Measurements from ENCODE around the gene TMEM130.

TMEM130 gene

DNA sequence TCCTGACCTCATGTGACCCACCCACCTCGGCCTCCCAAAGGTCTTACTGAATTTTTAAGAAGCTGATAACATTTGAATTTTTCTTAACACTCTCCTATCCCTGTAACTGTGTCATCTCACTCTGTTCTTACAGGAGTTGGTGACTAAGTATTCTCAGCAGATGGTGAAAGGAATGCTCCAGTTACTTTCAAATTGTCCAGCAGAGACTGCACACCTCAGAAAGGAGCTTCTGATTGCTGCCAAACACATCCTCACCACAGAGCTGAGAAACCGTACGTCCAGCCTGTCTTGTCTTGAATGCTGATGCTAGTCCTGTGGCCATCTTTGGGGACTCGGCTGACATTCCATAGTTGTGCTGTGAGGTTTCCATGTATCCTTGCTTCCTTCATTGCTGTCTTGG lies 33.4 kb upstream of the TMEM130 start:
- no peak for TF ChIP-seq CEBPB (IDR thresholded peaks at IDR 0.05)
- TF ChIP-seq EGR1 (IDR thresholded peaks at IDR 0.05): no peak
- TF ChIP-seq CREB1 (IDR thresholded peaks at IDR 0.05; ENCODE audit: low read depth): no peak
- no peak for TF ChIP-seq NFIC (IDR thresholded peaks at IDR 0.05)
- no peak for TF ChIP-seq RAD21 (IDR thresholded peaks at IDR 0.05; ENCODE audit: low read depth)
- TF ChIP-seq, protein P1, sequence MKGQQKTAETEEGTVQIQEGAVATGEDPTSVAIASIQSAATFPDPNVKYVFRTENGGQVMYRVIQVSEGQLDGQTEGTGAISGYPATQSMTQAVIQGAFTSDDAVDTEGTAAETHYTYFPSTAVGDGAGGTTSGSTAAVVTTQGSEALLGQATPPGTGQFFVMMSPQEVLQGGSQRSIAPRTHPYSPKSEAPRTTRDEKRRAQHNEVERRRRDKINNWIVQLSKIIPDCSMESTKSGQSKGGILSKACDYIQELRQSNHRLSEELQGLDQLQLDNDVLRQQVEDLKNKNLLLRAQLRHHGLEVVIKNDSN (IDR thresholded peaks at IDR 0.05): no peak
- TF ChIP-seq YY1 (IDR thresholded peaks at IDR 0.05; ENCODE audit: low read depth): no peak
- TF ChIP-seq TCF12 (IDR thresholded peaks at IDR 0.05; ENCODE audit: low read depth): no peak
- no peak for TF ChIP-seq EP300 (IDR thresholded peaks at IDR 0.05; ENCODE audit: borderline replicate concordance)

DNA sequence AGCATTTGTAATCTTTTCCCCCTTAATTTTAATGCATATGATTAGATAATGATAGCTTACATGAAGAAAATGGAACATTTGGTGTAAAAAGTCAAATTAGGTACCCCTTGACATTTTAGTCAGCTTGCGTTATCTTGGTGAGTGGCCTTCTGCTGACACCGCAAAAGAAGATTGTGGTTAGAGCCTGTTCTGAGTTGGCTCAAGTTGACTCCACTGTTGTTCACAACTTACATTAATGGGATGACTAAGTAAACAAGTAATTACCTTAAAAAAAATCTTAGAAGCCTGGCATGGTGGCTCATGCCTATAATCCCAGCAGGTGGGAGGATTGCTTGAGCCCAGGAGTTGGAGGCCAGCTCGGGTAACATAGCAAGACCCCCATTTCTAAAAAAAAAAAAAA lies 32.7 kb upstream of the TMEM130 start:
- TF ChIP-seq NFIC (IDR thresholded peaks at IDR 0.05) (no peak), ZBTB7A (IDR thresholded peaks at IDR 0.05; ENCODE audit: low read depth) (no peak)

DNA sequence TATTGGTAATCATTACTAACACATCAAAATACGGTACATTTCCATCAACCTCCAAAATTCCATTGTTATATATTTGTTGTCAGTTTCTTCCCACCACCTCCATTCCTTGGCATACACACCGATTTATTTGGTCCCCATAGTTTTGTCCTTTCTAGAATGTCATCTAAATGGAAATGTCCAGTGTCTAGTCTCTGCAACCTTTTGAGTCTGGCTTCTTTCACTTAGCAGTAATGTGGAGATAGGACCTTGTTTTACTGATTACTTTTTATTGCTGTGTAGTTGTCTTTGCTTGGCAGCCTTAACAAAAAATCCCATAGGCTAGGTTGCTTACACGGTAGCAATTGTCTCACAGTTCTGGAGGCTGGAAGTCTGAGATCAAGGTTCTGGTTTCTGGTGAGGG lies 31.0 kb upstream of the TMEM130 start:
- TF ChIP-seq, protein P1 (IDR thresholded peaks at IDR 0.05): no peak
- TF ChIP-seq RAD21 (IDR thresholded peaks at IDR 0.05; ENCODE audit: low read depth) (no peak), EGR1 (IDR thresholded peaks at IDR 0.05) (no peak)

DNA sequence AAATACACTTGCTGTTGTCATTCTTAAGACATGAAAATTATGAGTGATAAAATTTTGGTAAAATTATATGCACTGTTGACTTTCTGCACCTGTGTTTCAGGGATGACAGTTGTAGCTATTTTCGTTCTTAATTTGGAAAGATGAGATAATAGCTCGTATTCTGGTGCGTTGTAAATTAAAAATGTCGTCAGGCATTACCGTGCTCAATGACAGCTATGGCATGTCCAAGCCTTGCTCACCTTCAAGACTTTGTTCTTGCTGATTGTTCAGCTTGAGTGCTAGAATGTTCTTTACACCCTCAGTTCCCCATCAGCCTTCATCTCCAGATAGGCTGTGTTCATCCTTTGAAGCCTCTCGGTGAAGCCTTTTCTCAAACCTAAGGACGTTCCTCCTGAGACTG lies 30.0 kb upstream of the TMEM130 start:
- TF ChIP-seq FOXM1 (IDR thresholded peaks at IDR 0.05; ENCODE audit: borderline replicate concordance, low read depth) (no peak), NFIC (IDR thresholded peaks at IDR 0.05) (no peak), CEBPB (IDR thresholded peaks at IDR 0.05) (no peak)
- TF ChIP-seq, protein P2, sequence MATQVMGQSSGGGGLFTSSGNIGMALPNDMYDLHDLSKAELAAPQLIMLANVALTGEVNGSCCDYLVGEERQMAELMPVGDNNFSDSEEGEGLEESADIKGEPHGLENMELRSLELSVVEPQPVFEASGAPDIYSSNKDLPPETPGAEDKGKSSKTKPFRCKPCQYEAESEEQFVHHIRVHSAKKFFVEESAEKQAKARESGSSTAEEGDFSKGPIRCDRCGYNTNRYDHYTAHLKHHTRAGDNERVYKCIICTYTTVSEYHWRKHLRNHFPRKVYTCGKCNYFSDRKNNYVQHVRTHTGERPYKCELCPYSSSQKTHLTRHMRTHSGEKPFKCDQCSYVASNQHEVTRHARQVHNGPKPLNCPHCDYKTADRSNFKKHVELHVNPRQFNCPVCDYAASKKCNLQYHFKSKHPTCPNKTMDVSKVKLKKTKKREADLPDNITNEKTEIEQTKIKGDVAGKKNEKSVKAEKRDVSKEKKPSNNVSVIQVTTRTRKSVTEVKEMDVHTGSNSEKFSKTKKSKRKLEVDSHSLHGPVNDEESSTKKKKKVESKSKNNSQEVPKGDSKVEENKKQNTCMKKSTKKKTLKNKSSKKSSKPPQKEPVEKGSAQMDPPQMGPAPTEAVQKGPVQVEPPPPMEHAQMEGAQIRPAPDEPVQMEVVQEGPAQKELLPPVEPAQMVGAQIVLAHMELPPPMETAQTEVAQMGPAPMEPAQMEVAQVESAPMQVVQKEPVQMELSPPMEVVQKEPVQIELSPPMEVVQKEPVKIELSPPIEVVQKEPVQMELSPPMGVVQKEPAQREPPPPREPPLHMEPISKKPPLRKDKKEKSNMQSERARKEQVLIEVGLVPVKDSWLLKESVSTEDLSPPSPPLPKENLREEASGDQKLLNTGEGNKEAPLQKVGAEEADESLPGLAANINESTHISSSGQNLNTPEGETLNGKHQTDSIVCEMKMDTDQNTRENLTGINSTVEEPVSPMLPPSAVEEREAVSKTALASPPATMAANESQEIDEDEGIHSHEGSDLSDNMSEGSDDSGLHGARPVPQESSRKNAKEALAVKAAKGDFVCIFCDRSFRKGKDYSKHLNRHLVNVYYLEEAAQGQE (IDR thresholded peaks at IDR 0.05; ENCODE audit: low read depth): no peak

DNA sequence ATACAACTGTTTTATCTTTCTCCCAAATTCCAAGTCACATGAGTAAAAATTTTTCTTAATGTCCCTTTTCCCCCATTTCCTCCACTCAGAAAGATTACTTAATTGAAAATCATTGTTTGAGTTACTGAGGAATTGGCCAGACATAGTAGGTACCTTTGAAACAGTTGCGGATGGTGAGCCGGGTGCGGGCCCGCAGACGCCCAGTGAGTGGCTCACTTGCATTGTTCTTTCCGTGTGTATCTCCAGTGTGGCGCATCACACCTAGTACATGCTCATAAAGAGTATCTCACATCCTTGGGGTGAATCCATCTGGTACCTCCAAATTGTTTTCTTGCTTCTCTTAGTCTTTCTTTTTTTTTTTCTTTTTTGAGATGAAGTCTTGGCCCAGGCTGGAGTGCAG lies 22.8 kb upstream of the TMEM130 start:
- TF ChIP-seq RAD21 (IDR thresholded peaks at IDR 0.05; ENCODE audit: low read depth) (no peak), TCF12 (IDR thresholded peaks at IDR 0.05; ENCODE audit: low read depth) (no peak), CEBPB (IDR thresholded peaks at IDR 0.05) (no peak), EGR1 (IDR thresholded peaks at IDR 0.05) (no peak), EP300 (IDR thresholded peaks at IDR 0.05; ENCODE audit: borderline replicate concordance) (no peak), NFIC (IDR thresholded peaks at IDR 0.05) (no peak), TEAD4 (IDR thresholded peaks at IDR 0.05) (no peak), CREB1 (IDR thresholded peaks at IDR 0.05; ENCODE audit: low read depth) (no peak), FOXM1 (IDR thresholded peaks at IDR 0.05; ENCODE audit: borderline replicate concordance, low read depth) (no peak), YY1 (IDR thresholded peaks at IDR 0.05; ENCODE audit: low read depth) (no peak), ZBTB7A (IDR thresholded peaks at IDR 0.05; ENCODE audit: low read depth) (no peak), TAF1 (IDR thresholded peaks at IDR 0.05; ENCODE audit: low read depth) (no peak)
- TF ChIP-seq, protein P1 (IDR thresholded peaks at IDR 0.05): no peak
- TF ChIP-seq, protein P3, sequence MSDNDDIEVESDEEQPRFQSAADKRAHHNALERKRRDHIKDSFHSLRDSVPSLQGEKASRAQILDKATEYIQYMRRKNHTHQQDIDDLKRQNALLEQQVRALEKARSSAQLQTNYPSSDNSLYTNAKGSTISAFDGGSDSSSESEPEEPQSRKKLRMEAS (IDR thresholded peaks at IDR 0.05): no peak
- TF ChIP-seq, protein P2 (IDR thresholded peaks at IDR 0.05; ENCODE audit: low read depth): no peak

DNA sequence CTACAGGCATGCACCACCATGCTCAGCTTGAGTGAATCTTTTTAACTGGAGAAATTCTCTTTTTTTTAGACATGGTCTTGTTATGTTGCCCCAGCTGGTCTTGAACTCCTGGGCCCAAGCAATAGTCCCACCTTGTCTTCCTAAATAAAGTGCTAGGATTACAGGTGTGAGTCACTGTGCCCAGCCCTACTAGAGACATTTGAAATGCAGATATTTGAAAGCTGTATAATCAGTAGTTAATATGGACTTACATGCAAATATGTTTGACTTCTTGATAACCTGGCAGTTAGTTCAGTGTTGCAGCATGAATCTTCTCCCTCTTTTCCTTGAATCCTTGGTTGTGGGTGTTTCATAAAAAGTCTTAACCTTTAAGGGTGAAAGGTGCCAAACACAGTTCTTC lies 17.2 kb upstream of the TMEM130 start:
- TF ChIP-seq, protein P3 (IDR thresholded peaks at IDR 0.05): no peak
- TF ChIP-seq, protein P2 (IDR thresholded peaks at IDR 0.05; ENCODE audit: low read depth): no peak
- TF ChIP-seq, protein P1 (IDR thresholded peaks at IDR 0.05): no peak
- no peak for TF ChIP-seq TEAD4 (IDR thresholded peaks at IDR 0.05)
- no peak for TF ChIP-seq TCF12 (IDR thresholded peaks at IDR 0.05; ENCODE audit: low read depth)
- TF ChIP-seq NFIC (IDR thresholded peaks at IDR 0.05): no peak
- TF ChIP-seq TAF1 (IDR thresholded peaks at IDR 0.05; ENCODE audit: low read depth): no peak
- TF ChIP-seq YY1 (IDR thresholded peaks at IDR 0.05; ENCODE audit: low read depth): no peak
- TF ChIP-seq EP300 (IDR thresholded peaks at IDR 0.05; ENCODE audit: borderline replicate concordance): no peak
